Kidney (tissue), 14 donors: ENCODE results near the gene ARIH2. TPM values are rescaled to one million over a fixed set of nuclear protein-coding genes. Genes with fewer than 3 reads are reported as not detected.

ENCODE experiments used
- DNase-seq, 5 donors: peaks; one replicate each; pipeline ENCODE4 v3.0.0-alpha.2; 2013 to 2020
- FAIRE-seq: peaks from 2 replicates; lab custom pipeline; 2012; peaks lifted over from hg19 to GRCh38; lab: Jason Lieb, UNC
- H3K27ac ChIP-seq, 2 donors: one replicate each; pipeline ENCODE4 v1.7.0; 2013; ENCODE audit warnings: low read depth in 2 of 2, low read length in 2 of 2, inconsistent platforms in 1 of 2
- H3K27me3 ChIP-seq: one replicate; pipeline ENCODE4 v1.7.1; 2013; ENCODE audit warnings: low read length, inconsistent platforms; ENCODE audit not compliant: control insufficient read depth, insufficient read depth
- H3K36me3 ChIP-seq, 3 donors: one replicate each; pipeline versions ENCODE4 v1.7.0 to v1.7.1; 2013; ENCODE audit warnings: low read length in 3 of 3, control low read depth in 1 of 3, inconsistent platforms in 1 of 3; ENCODE audit not compliant: insufficient read depth in 3 of 3, control insufficient read depth in 2 of 3
- H3K4me1 ChIP-seq, 3 donors: one replicate each; pipeline versions ENCODE4 v1.7.0 to v1.7.1; 2013; ENCODE audit warnings: low read length in 3 of 3, inconsistent platforms in 1 of 3, low read depth in 1 of 3; ENCODE audit not compliant: control insufficient read depth in 2 of 3, insufficient read depth in 2 of 3
- H3K4me3 ChIP-seq, 3 donors: one replicate each; pipeline versions ENCODE4 v1.7.0 to v1.8.1; 2013; ENCODE audit warnings: low read length in 3 of 3, control low read depth in 1 of 3, inconsistent platforms in 1 of 3
- H3K9ac ChIP-seq, 3 donors: one replicate each; pipeline versions ENCODE4 v1.7.0 to v1.7.1; 2013; ENCODE audit warnings: low read length in 3 of 3, control low read depth in 1 of 3, inconsistent platforms in 1 of 3
- H3K9me3 ChIP-seq, 3 donors: one replicate each; pipeline versions ENCODE4 v1.7.0 to v1.7.1; 2013; ENCODE audit warnings: low read length in 3 of 3, control low read depth in 1 of 3, inconsistent platforms in 1 of 3; ENCODE audit not compliant: control insufficient read depth in 2 of 3, insufficient read depth in 1 of 3
- intact Hi-C: fragments of 100-400 bp; cut with DNase I; formaldehyde crosslinking; loops from one replicate; pipeline ENCODE4 v1.11.1; 2022
- polyA plus RNA-seq: library from polyadenylated mRNA; stranded (reverse); fragments of 350-450 nt; fragmentation: Illumina TruSeq; extraction: RNeasy Lipid Tissue Mini Kit (QIAGEN cat#74804); gene quantifications from one replicate; pipeline ENCODE4 v1.2.3, GENCODE V29; 2014; ENCODE audit warnings: low read depth, low replicate concordance; ENCODE audit not compliant: insufficient read depth
- total RNA-seq: library from RNA; stranded (reverse); fragmentation: NEBNext Ultra II Directional; extraction: Animal tissue kit (Norgen Biotek cat#: 25700); gene quantifications from one replicate; pipeline ENCODE4 v1.2.1, GENCODE V29; 2021
- TF ChIP-seq, protein P1 (sequence below): IDR thresholded peaks from 3 replicates; pipeline ENCODE4 v1.5.1; 2012; ENCODE audit warnings: mild to moderate bottlenecking, moderate library complexity, borderline replicate concordance; ENCODE audit not compliant: insufficient read depth; ENCODE audit errors: extremely low read depth
- donor health status: control.
- donor health status: control.
- donor health status: control.
- donor health status: control.
- donor health status: control.
- donor health status: DM: yes; HTN: yes; CAD: no.
- donor health status: Normal renal cell carcinoma (clear cell type).

Gene ARIH2
- total and polyA plus RNA-seq, 2 donors from 2014 or later = 30.4 to 75.7 TPM

DNA sequence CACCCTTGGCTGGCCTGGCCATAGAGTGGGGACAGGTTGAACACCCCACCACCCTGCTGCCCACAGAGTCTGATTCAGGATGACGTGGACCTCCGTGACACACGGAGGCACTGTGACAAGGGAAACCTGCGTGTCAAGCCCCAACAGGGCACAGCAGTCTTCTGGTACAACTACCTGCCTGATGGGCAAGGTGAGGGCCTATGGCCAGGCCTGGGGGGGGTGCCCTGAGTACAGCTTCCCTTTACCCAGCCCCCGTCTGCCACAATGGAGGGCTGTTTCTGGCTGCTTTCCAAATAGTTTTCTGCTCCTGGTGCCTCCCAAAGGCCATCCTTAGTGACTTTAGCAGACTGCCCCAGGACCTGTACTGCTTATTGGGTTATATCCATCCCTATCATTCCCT, 87.4 kb downstream of the ARIH2 start:
- peaks cover 0 to 12% (median 0%) of the 10 kb centered on the region in 3 donors for H3K36me3 ChIP-seq
- no peaks in the 10 kb centered on the region for H3K27me3 ChIP-seq
- DNase-seq (peak in 2 of 5 donors; percentile 55 to 73), FAIRE-seq (no peak)
- peaks cover 0 to 13% (median 9%) of the 10 kb centered on the region in 3 donors for H3K4me1 ChIP-seq
- H3K27ac ChIP-seq = peak overlapping the region; percentile 96 to 99
- intact Hi-C loops = no loop called here
- TF ChIP-seq, protein P1, sequence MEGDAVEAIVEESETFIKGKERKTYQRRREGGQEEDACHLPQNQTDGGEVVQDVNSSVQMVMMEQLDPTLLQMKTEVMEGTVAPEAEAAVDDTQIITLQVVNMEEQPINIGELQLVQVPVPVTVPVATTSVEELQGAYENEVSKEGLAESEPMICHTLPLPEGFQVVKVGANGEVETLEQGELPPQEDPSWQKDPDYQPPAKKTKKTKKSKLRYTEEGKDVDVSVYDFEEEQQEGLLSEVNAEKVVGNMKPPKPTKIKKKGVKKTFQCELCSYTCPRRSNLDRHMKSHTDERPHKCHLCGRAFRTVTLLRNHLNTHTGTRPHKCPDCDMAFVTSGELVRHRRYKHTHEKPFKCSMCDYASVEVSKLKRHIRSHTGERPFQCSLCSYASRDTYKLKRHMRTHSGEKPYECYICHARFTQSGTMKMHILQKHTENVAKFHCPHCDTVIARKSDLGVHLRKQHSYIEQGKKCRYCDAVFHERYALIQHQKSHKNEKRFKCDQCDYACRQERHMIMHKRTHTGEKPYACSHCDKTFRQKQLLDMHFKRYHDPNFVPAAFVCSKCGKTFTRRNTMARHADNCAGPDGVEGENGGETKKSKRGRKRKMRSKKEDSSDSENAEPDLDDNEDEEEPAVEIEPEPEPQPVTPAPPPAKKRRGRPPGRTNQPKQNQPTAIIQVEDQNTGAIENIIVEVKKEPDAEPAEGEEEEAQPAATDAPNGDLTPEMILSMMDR = no peak
- H3K4me3 ChIP-seq = peak overlapping the region; percentile 24 to 92 (median 82)
- no peaks in the 10 kb centered on the region for H3K9me3 ChIP-seq
- peak overlapping the region in 1 of 3 donors; percentile 99 for H3K9ac ChIP-seq

DNA sequence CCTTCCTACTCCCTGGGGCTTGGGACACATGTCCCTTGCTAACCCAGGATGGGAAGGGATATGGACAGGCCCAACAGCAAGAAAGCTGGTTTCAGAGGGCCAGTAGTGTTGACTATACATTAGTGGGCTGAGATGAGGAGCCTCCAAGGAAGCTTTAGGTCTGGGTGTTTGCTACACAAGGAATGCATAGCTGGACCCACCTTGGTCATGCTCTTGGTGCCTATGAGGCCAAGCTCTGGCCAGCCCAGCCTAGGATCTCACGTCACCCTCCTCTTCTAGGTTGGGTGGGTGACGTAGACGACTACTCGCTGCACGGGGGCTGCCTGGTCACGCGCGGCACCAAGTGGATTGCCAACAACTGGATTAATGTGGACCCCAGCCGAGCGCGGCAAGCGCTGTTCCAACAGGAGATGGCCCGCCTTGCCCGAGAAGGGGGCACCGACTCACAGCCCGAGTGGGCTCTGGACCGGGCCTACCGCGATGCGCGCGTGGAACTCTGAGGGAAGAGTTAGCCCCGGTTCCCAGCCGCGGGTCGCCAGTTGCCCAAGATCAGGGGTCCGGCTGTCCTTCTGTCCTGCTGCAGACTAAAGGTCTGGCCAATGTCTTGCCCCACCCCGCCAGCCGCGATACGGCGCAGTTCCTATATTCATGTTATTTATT, 87.9 kb downstream of the ARIH2 start:
- Histone ChIP-seq H3K36me3 (peaks cover 0 to 12% (median 0%) of the 10 kb centered on the region in 3 donors), H3K27ac (peak overlapping the region; percentile 96 to 99), H3K9ac (peak overlapping the region; percentile 67 to 99 (median 90)), H3K27me3 (no peaks in the 10 kb centered on the region), H3K4me1 (peaks cover 0 to 13% (median 9%) of the 10 kb centered on the region in 3 donors), H3K9me3 (no peaks in the 10 kb centered on the region), H3K4me3 (peak overlapping the region; percentile 82 to 92 (median 92))
- DNase-seq (peak; percentile 49 to 89 (median 72)), FAIRE-seq (no peak)
- TF ChIP-seq, protein P1 = no peak
- intact Hi-C loops = no loop called here

DNA sequence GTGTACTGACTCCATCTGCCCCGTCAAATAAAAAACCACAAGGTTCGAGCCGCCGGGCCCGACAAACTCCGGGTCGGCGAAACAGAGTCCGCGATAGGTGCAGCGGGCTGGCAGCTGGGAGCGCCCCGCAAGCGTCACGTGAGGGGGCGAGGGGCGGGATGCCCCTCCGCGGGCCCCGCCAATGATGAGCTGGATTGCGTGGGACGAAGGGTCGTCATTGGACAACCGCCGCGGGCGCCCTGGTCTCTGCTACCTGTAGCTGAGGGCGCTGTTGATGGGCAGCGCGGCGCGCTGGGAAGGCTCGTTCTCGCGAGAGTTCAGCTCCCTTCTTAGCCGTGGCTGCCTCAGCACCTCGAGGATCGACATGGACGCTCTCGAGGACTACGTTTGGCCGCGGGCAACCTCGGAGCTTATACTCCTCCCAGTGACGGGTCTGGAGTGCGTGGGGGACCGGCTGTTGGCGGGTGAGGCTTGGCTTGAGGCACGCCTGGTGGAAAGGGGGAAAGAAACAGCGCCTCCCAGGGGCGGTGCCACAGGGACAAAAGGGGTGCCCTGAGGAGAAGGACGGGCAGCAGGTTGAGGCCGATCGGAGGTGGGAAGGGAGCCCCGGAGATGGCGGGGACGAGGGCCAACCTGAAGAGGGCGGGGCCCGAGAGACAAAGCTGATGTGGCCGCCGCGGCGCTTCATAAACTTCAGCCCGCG, 88.6 kb downstream of the ARIH2 start, which contains the start of gene WDR6:
Gene WDR6 (plus strand): TSS at position 324 of the 703 bp plus-strand sequence. CDS start 41 bp downstream, at position 365.
- peak; percentile 98 to 99 (median 99) for DNase-seq
- peak; percentile 49 for FAIRE-seq
- Histone ChIP-seq H3K27ac (peak within 1 kb of the TSS; percentile 96 to 99), H3K4me1 (peaks cover 0 to 13% (median 9%) of the 10 kb centered on the region in 3 donors), H3K9ac (peak within 1 kb of the TSS; percentile 89 to 99 (median 90)), H3K36me3 (peaks cover 0 to 12% (median 0%) of the 10 kb centered on the region in 3 donors), H3K27me3 (no peaks in the 10 kb centered on the region), H3K9me3 (no peaks in the 10 kb centered on the region), H3K4me3 (peak within 1 kb of the TSS; percentile 82 to 92 (median 92))
- intact Hi-C loops = no loop called here
- TF ChIP-seq, protein P1 = peak; percentile 36
